Measurements from ENCODE around the gene MYT1. TPM values are rescaled to one million over a fixed set of nuclear protein-coding genes. Genes with fewer than 3 reads are reported as not detected.
"Not testable (repeated sequence)": the region's sequence is repeated elsewhere in the genome, so short reads cannot be mapped to it uniquely, and the experiment has no call there.

MYT1 gene
- not detected for total RNA-seq

- no peak for TF ChIP-seq EP300 (IDR thresholded peaks at IDR 0.05)
- TF ChIP-seq POLR2AphosphoS5 (IDR thresholded peaks at IDR 0.05) = no peak
- WGBS = 72% methylated on average over 21 of the region's 21 CpGs
- H3K9me3 ChIP-seq = no peaks in the 10 kb centered on the region
- H3K36me3 ChIP-seq = no peaks in the 10 kb centered on the region
- no peak within 1 kb of the TSS for H3K4me3 ChIP-seq
- no peak within 1 kb of the TSS for H3K27ac ChIP-seq (replicated peaks in 1 of 4)
- intact Hi-C loops (cut with DNase I) = no loop called here
- H3K4me1 ChIP-seq = no peaks in the 10 kb centered on the region
- no peak for DNase-seq (ENCODE audit: extremely low spot score)
- H3K27me3 ChIP-seq = peaks cover 0 to 100% (median 46%) of the 10 kb centered on the region in 4 donors
These were observed at the start of gene MYT1 for GRCh38 chr20:64164123-64164836. Gene MYT1 (plus strand): TSS chr20:64164452. CDS start chr20:64198862, 34,410 bp downstream.

GRCh38 chr20:64115171-64115911 is 48.9 kb upstream of the MYT1 start:
- H3K4me3 ChIP-seq = no peak overlapping the region
- peaks cover 0 to 5% (median 4%) of the 10 kb centered on the region in 4 donors for H3K4me1 ChIP-seq
- intact Hi-C loops (cut with DNase I) = no loop called here
- 72% methylated on average over 13 of the region's 14 CpGs for WGBS
- no peak for DNase-seq (ENCODE audit: extremely low spot score)
- H3K36me3 ChIP-seq = no peaks in the 10 kb centered on the region
- no peak overlapping the region for H3K27ac ChIP-seq (replicated peaks in 1 of 4)
- H3K27me3 ChIP-seq = peaks cover 0 to 11% (median 0%) of the 10 kb centered on the region in 4 donors
- H3K9me3 ChIP-seq = no peaks in the 10 kb centered on the region
- TF ChIP-seq CTCF (IDR thresholded peaks at IDR 0.05) = no peak
- no peak for TF ChIP-seq POLR2A (IDR thresholded peaks at IDR 0.05; ENCODE audit: low read depth)
- TF ChIP-seq POLR2AphosphoS5 (IDR thresholded peaks at IDR 0.05) = no peak
- no peak for TF ChIP-seq EP300 (IDR thresholded peaks at IDR 0.05)

- Histone ChIP-seq H3K9me3 (no peaks in the 10 kb centered on the region), H3K4me1 (peaks cover 0 to 8% (median 7%) of the 10 kb centered on the region in 4 donors), H3K36me3 (no peaks in the 10 kb centered on the region), H3K27ac (replicated peaks in 1 of 4) (no peak overlapping the region), H3K27me3 (peaks cover 0 to 18% (median 2%) of the 10 kb centered on the region in 4 donors), H3K4me3 (no peak overlapping the region)
- DNase-seq (ENCODE audit: extremely low spot score) = no peak
- TF ChIP-seq POLR2A (IDR thresholded peaks at IDR 0.05; ENCODE audit: low read depth) = no peak
- no peak for TF ChIP-seq CTCF (IDR thresholded peaks at IDR 0.05)
- TF ChIP-seq POLR2AphosphoS5 (IDR thresholded peaks at IDR 0.05) = no peak
- no peak for TF ChIP-seq EP300 (IDR thresholded peaks at IDR 0.05)
- intact Hi-C loops (cut with DNase I) = no loop called here
- WGBS = 77% methylated on average over 7 of the region's 21 CpGs
These were observed 48.2 kb upstream of the MYT1 start for GRCh38 chr20:64116016-64116415.

DNA sequence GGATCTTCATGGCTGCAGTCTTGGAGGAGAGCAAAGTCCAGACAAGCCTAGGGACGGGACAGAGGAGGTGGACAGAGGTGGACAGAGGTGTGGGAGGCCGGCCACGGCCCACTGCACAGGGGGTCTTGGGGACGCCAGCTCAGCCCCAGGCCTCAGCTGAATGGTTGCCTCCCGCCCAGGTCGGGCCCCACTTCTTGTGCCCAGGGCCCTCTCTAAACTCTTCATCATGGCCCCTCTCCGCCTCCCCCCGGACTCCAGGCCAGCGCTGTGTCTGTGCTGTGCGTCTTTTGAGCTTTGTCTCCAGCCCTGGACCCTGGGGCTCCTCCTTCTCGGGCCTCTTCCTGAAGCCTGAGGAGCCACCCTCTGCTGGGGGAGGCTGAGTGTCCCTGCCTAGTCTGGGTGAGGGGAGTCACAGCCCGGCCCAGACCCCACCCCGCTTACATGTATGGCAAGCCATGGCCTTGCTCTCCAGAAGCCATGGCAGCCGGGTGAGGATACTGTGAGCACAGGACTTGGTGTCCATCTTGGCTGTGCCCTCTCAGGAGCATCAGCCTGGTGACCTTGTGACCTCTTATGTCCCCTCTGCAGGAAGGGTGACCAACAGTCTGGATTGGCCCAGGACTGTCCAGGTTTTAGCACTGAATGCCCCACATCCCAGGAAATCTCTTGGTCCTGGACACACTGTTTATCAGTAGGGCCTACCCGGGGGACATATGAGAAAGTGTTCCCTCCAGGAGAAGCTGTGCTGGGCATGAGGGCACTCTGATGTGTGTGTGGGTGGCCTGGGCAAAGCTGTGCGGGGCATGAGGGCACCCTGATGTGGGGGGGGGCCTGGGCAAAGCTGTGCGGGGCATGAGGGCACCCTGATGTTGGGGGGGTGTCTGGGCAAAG is 47.5 kb upstream of the MYT1 start:
- TF ChIP-seq POLR2AphosphoS5 (IDR thresholded peaks at IDR 0.05) (no peak), EP300 (IDR thresholded peaks at IDR 0.05) (no peak), CTCF (IDR thresholded peaks at IDR 0.05) (no peak), POLR2A (IDR thresholded peaks at IDR 0.05; ENCODE audit: low read depth) (no peak)
- no peak overlapping the region for H3K27ac ChIP-seq (replicated peaks in 1 of 4)
- WGBS = 87% methylated on average over 14 of the region's 17 CpGs
- DNase-seq (ENCODE audit: extremely low spot score) = no peak
- peaks cover 0 to 8% (median 7%) of the 10 kb centered on the region in 4 donors for H3K4me1 ChIP-seq
- no peaks in the 10 kb centered on the region for H3K9me3 ChIP-seq
- H3K27me3 ChIP-seq = peaks cover 0 to 26% (median 5%) of the 10 kb centered on the region in 4 donors
- intact Hi-C loops (cut with DNase I) = no loop called here
- H3K36me3 ChIP-seq = no peaks in the 10 kb centered on the region
- no peak overlapping the region for H3K4me3 ChIP-seq

DNA sequence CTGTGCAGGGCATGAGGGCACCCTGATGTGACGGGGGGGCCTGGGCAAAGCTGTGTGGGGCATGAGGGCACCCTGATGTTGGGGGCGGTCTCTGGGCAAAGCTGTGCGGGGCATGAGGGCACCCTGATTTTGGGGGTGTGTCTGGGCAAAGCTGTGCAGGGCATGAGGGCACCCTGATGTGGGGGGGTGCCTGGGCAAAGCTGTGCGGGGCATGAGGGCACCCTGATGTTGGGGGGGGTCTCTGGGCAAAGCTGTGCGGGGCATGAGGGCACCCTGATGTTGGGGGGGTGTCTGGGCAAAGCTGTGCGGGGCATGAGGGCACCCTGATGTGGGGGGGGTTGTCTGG is 46.8 kb upstream of the MYT1 start:
- 71% methylated on average over 4 of the region's 6 CpGs for WGBS
- intact Hi-C loops (cut with DNase I); H3K4me3 ChIP-seq; H3K36me3 ChIP-seq; H3K9me3 ChIP-seq; H3K4me1 ChIP-seq; H3K27ac ChIP-seq (replicated peaks in 1 of 4); DNase-seq (ENCODE audit: extremely low spot score): not testable (repeated sequence)
- peaks cover 0 to 32% (median 5%) of the 10 kb centered on the region in 4 donors for H3K27me3 ChIP-seq
